B cell (primary cell): Measurements from ENCODE around the gene SIPA1. TPM values are rescaled to one million over a fixed set of nuclear protein-coding genes. Genes with fewer than 3 reads are reported as not detected.

Source experiments
- ATAC-seq: fragments of 200-7000 bp; cut with Tn5 transposase; one replicate; pipeline ENCODE4 v1.10.0; 2021; ENCODE audit warnings: low read depth, mild to moderate bottlenecking, moderate number of reproducible peaks, moderate library complexity
- CTCF ChIA-PET: fragments of 350-600 bp; sonication (Branson Sonifier 250); formaldehyde crosslinking; loops from one replicate; lab custom pipeline; 2021; ENCODE audit warnings: antibody characterized with exemption, inconsistent platforms; lab: Charles Lee
- POLR2A ChIA-PET: fragments of 350-600 bp; sonication (Branson Sonifier 250); formaldehyde crosslinking; loops from one replicate; lab custom pipeline; 2021; ENCODE audit warnings: antibody characterized with exemption; lab: Charles Lee
- DNase-seq: peaks from one replicate; pipeline ENCODE4 v3.0.0; 2013
- H2AFZ ChIP-seq: 2 replicates; pipeline ENCODE4 v1.6.1; 2012; ENCODE audit warnings: mild to moderate bottlenecking, low read depth, low read length; ENCODE audit not compliant: insufficient read depth, poor library complexity, severe bottlenecking
- H3K27ac ChIP-seq, 2 donors: 1 replicate in 1 of 2; 2 replicates in 1 of 2; pipeline ENCODE4 v1.5.1; 2012 to 2013; ENCODE audit warnings: low read length in 2 of 2, mild to moderate bottlenecking in 2 of 2, moderate library complexity in 1 of 2
- H3K27me3 ChIP-seq, 4 experiments: fragments of 200-600 bp in 1 of 4; sonication (generic) in 1 of 4; replicated peaks in 1 of 4; 1 replicate in 2 of 4; 2 replicates in 2 of 4; pipeline versions ENCODE4 v1.6.1 to v1.7.0; 2013 to 2016; ENCODE audit warnings: low read length in 3 of 4, mild to moderate bottlenecking in 2 of 4, mixed read lengths in 1 of 4, moderate library complexity in 1 of 4; ENCODE audit not compliant: insufficient read depth in 4 of 4, control insufficient read depth in 3 of 4; ENCODE audit errors: control extremely low read depth in 1 of 4
- H3K36me3 ChIP-seq, 2 experiments: replicated peaks in 1 of 2; 1 replicate in 1 of 2; 2 replicates in 1 of 2; pipeline versions ENCODE4 v1.6.1 to v1.7.1; 2013; ENCODE audit warnings: low read length in 1 of 2; ENCODE audit not compliant: insufficient read depth in 2 of 2, control insufficient read depth in 1 of 2; ENCODE audit errors: control extremely low read depth in 1 of 2, extremely low read depth in 1 of 2
- H3K4me1 ChIP-seq, 2 donors: fragments of 200-600 bp in 1 of 2; sonication (generic) in 1 of 2; 1 replicate in 1 of 2; 2 replicates in 1 of 2; pipeline versions ENCODE4 v1.5.1 to v1.6.1; 2013 to 2017; ENCODE audit warnings: low read length in 2 of 2; ENCODE audit not compliant: control insufficient read depth in 2 of 2, insufficient read depth in 2 of 2
- H3K4me2 ChIP-seq: replicated peaks from 2 replicates; pipeline ENCODE3; 2012; ENCODE audit warnings: mild to moderate bottlenecking, low read depth, low read length; ENCODE audit not compliant: poor library complexity, severe bottlenecking
- H3K4me3 ChIP-seq, 5 experiments: fragments of 200-600 bp in 1 of 5; sonication (generic) in 1 of 5; 1 replicate in 3 of 5; 2 replicates in 2 of 5; pipeline versions ENCODE4 v1.5.1 to v1.7.0; 2011 to 2016; ENCODE audit warnings: low read length in 4 of 5, mild to moderate bottlenecking in 4 of 5, low read depth in 2 of 5, control low read depth in 1 of 5, moderate library complexity in 1 of 5; ENCODE audit not compliant: insufficient read depth in 1 of 5; ENCODE audit errors: control extremely low read depth in 1 of 5, extremely low read depth in 1 of 5
- H3K79me2 ChIP-seq: fragments of 200-600 bp; sonication (generic); one replicate; pipeline ENCODE4 v1.6.0; 2016; ENCODE audit warnings: low read length; ENCODE audit not compliant: control insufficient read depth, insufficient read depth
- H3K9ac ChIP-seq: fragments of 200-600 bp; sonication (generic); 2 replicates; pipeline ENCODE4 v1.6.1; 2017; ENCODE audit warnings: mild to moderate bottlenecking, low read length, moderate library complexity
- H3K9me3 ChIP-seq, 3 donors: one replicate each; pipeline versions ENCODE4 v1.6.1 to v1.7.1; 2013; ENCODE audit warnings: low read length in 2 of 3; ENCODE audit not compliant: control insufficient read depth in 2 of 3, insufficient read depth in 1 of 3; ENCODE audit errors: control extremely low read depth in 1 of 3
- H4K20me1 ChIP-seq: 2 replicates; pipeline ENCODE4 v1.6.0; 2012; ENCODE audit warnings: mild to moderate bottlenecking, low read length; ENCODE audit not compliant: insufficient read depth, control insufficient read depth, poor library complexity, severe bottlenecking
- H3K27ac Mint-ChIP-seq: one replicate; pipeline ENCODE4 v1.8.0; 2021; ENCODE audit warnings: mixed read lengths
- H3K27me3 Mint-ChIP-seq: one replicate; pipeline ENCODE4 v1.8.0; 2021; ENCODE audit warnings: mixed read lengths
- H3K4me1 Mint-ChIP-seq: one replicate; pipeline ENCODE4 v1.8.0; 2021; ENCODE audit warnings: mixed read lengths
- H3K4me3 Mint-ChIP-seq: one replicate; pipeline ENCODE4 v1.8.0; 2021; ENCODE audit warnings: mixed read lengths
- H3K9me3 Mint-ChIP-seq: one replicate; pipeline ENCODE4 v1.8.0; 2022; ENCODE audit warnings: mixed read lengths; ENCODE audit not compliant: insufficient read depth
- EZH2 ChIP-seq: IDR thresholded peaks from 2 replicates; pipeline ENCODE4 v1.6.1; 2012; ENCODE audit warnings: borderline replicate concordance, low read depth, mild to moderate bottlenecking, moderate library complexity, low read length; ENCODE audit not compliant: insufficient read depth, poor library complexity, severe bottlenecking
- WGBS: methylation state at CpG from one replicate; pipeline ENCODE4 v1.1.5; 2013; ENCODE audit warnings: missing lambda C conversion rate; ENCODE audit not compliant: insufficient coverage; 5-methylcytosine and 5-hydroxymethylcytosine counted together
- intact Hi-C: fragments of 100-400 bp; cut with micrococcal nuclease; formaldehyde crosslinking; loops from one replicate; pipeline ENCODE4 v1.10.0; 2022
- polyA plus RNA-seq: library from polyadenylated mRNA; depleted of rRNA; stranded (reverse); fragments of >200 nt; gene quantifications from 2 replicates; pipeline ENCODE4 v1.2.3, GENCODE V29; 2012
- total RNA-seq, 2 donors: library from RNA; stranded (reverse); fragments of 120-200 nt in 1 of 2; gene quantifications; 1 replicate in 1 of 2; 2 replicates in 1 of 2; pipeline versions ENCODE4 v1.2.3 to v1.2.4, GENCODE V29; 2013 to 2022
- TF ChIP-seq, protein P1 (sequence below): fragments of 200-600 bp; IDR thresholded peaks from one replicate; pipeline ENCODE4 v1.8.0; 2022; ENCODE audit warnings: antibody characterized with exemption, mild to moderate bottlenecking

Gene SIPA1
- total and polyA plus RNA-seq, 2 donors (not counting 1 experiment from before 2014, with no cell fraction given), result 314 to 448 TPM

GRCh38 chr11:65640483-65641296 lies 2.8 kb downstream of the SIPA1 start:
- peak; percentile 89 for DNase-seq
- Histone ChIP-seq H3K79me2 (peaks cover 81% of the 10 kb centered on the region), H3K36me3 (peaks cover 0 to 59% of the 10 kb centered on the region in 2 experiments), H3K27me3 (no peaks in the 10 kb centered on the region), H2AFZ (no peak overlapping the region), H3K9me3 (no peaks in the 10 kb centered on the region), H3K4me1 (peaks cover 43 to 67% of the 10 kb centered on the region in 2 donors), H3K4me3 (peak overlapping the region; percentile 64 to 97 (median 93)), H3K9ac (peak overlapping the region; percentile 91), H3K4me2 (peak overlapping the region; percentile 96), H4K20me1 (peaks cover 69% of the 10 kb centered on the region), H3K27ac (peak overlapping the region; percentile 100)
- 2% methylated on average over 34 of the region's 35 CpGs for WGBS
- POLR2A ChIA-PET, result interaction anchor here (0.5 to 5.0 kb wide), 26 partner anchors 9 to 1801 kb away, joined by 3 to 116 read pairs (median 5); partner anchors contain the start of genes DPF2, EHBP1L1, FIBP and KAT5
- CTCF ChIA-PET, result interaction anchor here (0.9 to 7.4 kb wide), 5 partner anchors 13 to 60 kb away, joined by 3 to 86 read pairs (median 15); partner anchors contain the start of gene RELA
- peak; percentile 17 for ATAC-seq
- intact Hi-C loops, result loop anchor here (1.0 kb wide), 1 partner anchor 12 kb away; no protein-coding TSS in a partner anchor
- Mint-ChIP-seq H3K4me3 (peak overlapping the region; percentile 99), H3K9me3 (no peaks in the 10 kb centered on the region), H3K27ac (peak overlapping the region; percentile 98), H3K4me1 (peaks cover 56% of the 10 kb centered on the region), H3K27me3 (no peaks in the 10 kb centered on the region)
- TF ChIP-seq, protein P1, sequence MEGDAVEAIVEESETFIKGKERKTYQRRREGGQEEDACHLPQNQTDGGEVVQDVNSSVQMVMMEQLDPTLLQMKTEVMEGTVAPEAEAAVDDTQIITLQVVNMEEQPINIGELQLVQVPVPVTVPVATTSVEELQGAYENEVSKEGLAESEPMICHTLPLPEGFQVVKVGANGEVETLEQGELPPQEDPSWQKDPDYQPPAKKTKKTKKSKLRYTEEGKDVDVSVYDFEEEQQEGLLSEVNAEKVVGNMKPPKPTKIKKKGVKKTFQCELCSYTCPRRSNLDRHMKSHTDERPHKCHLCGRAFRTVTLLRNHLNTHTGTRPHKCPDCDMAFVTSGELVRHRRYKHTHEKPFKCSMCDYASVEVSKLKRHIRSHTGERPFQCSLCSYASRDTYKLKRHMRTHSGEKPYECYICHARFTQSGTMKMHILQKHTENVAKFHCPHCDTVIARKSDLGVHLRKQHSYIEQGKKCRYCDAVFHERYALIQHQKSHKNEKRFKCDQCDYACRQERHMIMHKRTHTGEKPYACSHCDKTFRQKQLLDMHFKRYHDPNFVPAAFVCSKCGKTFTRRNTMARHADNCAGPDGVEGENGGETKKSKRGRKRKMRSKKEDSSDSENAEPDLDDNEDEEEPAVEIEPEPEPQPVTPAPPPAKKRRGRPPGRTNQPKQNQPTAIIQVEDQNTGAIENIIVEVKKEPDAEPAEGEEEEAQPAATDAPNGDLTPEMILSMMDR, result no peak
- no peak for TF ChIP-seq EZH2
